Kidney (tissue), 14 donors: Measurements from ENCODE around the gene CDC37. TPM values are rescaled to one million over a fixed set of nuclear protein-coding genes. Genes with fewer than 3 reads are reported as not detected.
"Not testable (repeated sequence)": the region's sequence is repeated elsewhere in the genome, so short reads cannot be mapped to it uniquely, and the experiment has no call there.

Experiments used
- DNase-seq, 5 donors: peaks; one replicate each; pipeline ENCODE4 v3.0.0-alpha.2; 2013 to 2020
- FAIRE-seq: peaks from 2 replicates; lab custom pipeline; 2012; peaks lifted over from hg19 to GRCh38; lab: Jason Lieb, UNC
- H3K27ac ChIP-seq, 2 donors: one replicate each; pipeline ENCODE4 v1.7.0; 2013; ENCODE audit warnings: low read depth in 2 of 2, low read length in 2 of 2, inconsistent platforms in 1 of 2
- H3K27me3 ChIP-seq: one replicate; pipeline ENCODE4 v1.7.1; 2013; ENCODE audit warnings: low read length, inconsistent platforms; ENCODE audit not compliant: control insufficient read depth, insufficient read depth
- H3K36me3 ChIP-seq, 3 donors: one replicate each; pipeline versions ENCODE4 v1.7.0 to v1.7.1; 2013; ENCODE audit warnings: low read length in 3 of 3, control low read depth in 1 of 3, inconsistent platforms in 1 of 3; ENCODE audit not compliant: insufficient read depth in 3 of 3, control insufficient read depth in 2 of 3
- H3K4me1 ChIP-seq, 3 donors: one replicate each; pipeline versions ENCODE4 v1.7.0 to v1.7.1; 2013; ENCODE audit warnings: low read length in 3 of 3, inconsistent platforms in 1 of 3, low read depth in 1 of 3; ENCODE audit not compliant: control insufficient read depth in 2 of 3, insufficient read depth in 2 of 3
- H3K4me3 ChIP-seq, 3 donors: one replicate each; pipeline versions ENCODE4 v1.7.0 to v1.8.1; 2013; ENCODE audit warnings: low read length in 3 of 3, control low read depth in 1 of 3, inconsistent platforms in 1 of 3
- H3K9ac ChIP-seq, 3 donors: one replicate each; pipeline versions ENCODE4 v1.7.0 to v1.7.1; 2013; ENCODE audit warnings: low read length in 3 of 3, control low read depth in 1 of 3, inconsistent platforms in 1 of 3
- H3K9me3 ChIP-seq, 3 donors: one replicate each; pipeline versions ENCODE4 v1.7.0 to v1.7.1; 2013; ENCODE audit warnings: low read length in 3 of 3, control low read depth in 1 of 3, inconsistent platforms in 1 of 3; ENCODE audit not compliant: control insufficient read depth in 2 of 3, insufficient read depth in 1 of 3
- intact Hi-C: fragments of 100-400 bp; cut with DNase I; formaldehyde crosslinking; loops from one replicate; pipeline ENCODE4 v1.11.1; 2022
- polyA plus RNA-seq: library from polyadenylated mRNA; stranded (reverse); fragments of 350-450 nt; fragmentation: Illumina TruSeq; extraction: RNeasy Lipid Tissue Mini Kit (QIAGEN cat#74804); gene quantifications from one replicate; pipeline ENCODE4 v1.2.3, GENCODE V29; 2014; ENCODE audit warnings: low read depth, low replicate concordance; ENCODE audit not compliant: insufficient read depth
- total RNA-seq: library from RNA; stranded (reverse); fragmentation: NEBNext Ultra II Directional; extraction: Animal tissue kit (Norgen Biotek cat#: 25700); gene quantifications from one replicate; pipeline ENCODE4 v1.2.1, GENCODE V29; 2021
- TF ChIP-seq, protein P1 (sequence below): IDR thresholded peaks from 3 replicates; pipeline ENCODE4 v1.5.1; 2012; ENCODE audit warnings: mild to moderate bottlenecking, moderate library complexity, borderline replicate concordance; ENCODE audit not compliant: insufficient read depth; ENCODE audit errors: extremely low read depth
- donor health status: control.
- donor health status: control.
- donor health status: control.
- donor health status: control.
- donor health status: control.
- donor health status: DM: yes; HTN: yes; CAD: no.
- donor health status: Normal renal cell carcinoma (clear cell type).

CDC37 gene
- total and polyA plus RNA-seq, 2 donors from 2014 or later, result 139 to 149 TPM

DNA sequence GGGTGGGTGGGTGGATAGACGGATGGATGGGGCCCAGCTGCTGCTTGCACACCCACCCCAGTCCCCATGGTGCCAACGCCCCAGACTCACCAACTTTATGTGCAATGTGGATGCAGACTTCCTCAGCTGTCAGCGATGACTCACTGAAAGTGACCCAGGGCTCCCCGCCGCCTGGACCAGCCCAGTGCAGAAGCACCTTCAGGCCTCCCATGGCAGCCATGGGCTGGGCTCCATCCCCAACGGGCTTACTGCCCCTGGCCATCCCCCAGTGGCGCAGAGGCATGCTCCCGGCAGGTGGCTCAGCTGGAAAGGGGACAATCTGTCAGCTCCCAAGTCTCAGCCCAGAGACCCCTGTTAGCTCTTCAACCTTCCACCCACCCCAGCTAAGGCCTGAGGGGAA lies 25.2 kb downstream of the CDC37 start:
- Histone ChIP-seq H3K36me3 (peaks cover 0 to 2% (median 0%) of the 10 kb centered on the region in 3 donors), H3K4me1 (peaks cover 3 to 9% (median 5%) of the 10 kb centered on the region in 3 donors), H3K9ac (no peak overlapping the region), H3K27ac (no peak overlapping the region), H3K9me3 (no peaks in the 10 kb centered on the region), H3K27me3 (no peaks in the 10 kb centered on the region), H3K4me3 (no peak overlapping the region)
- FAIRE-seq (no peak), DNase-seq (no peak)
- TF ChIP-seq, protein P1, sequence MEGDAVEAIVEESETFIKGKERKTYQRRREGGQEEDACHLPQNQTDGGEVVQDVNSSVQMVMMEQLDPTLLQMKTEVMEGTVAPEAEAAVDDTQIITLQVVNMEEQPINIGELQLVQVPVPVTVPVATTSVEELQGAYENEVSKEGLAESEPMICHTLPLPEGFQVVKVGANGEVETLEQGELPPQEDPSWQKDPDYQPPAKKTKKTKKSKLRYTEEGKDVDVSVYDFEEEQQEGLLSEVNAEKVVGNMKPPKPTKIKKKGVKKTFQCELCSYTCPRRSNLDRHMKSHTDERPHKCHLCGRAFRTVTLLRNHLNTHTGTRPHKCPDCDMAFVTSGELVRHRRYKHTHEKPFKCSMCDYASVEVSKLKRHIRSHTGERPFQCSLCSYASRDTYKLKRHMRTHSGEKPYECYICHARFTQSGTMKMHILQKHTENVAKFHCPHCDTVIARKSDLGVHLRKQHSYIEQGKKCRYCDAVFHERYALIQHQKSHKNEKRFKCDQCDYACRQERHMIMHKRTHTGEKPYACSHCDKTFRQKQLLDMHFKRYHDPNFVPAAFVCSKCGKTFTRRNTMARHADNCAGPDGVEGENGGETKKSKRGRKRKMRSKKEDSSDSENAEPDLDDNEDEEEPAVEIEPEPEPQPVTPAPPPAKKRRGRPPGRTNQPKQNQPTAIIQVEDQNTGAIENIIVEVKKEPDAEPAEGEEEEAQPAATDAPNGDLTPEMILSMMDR, result no peak
- intact Hi-C loops, result no loop called here

DNA sequence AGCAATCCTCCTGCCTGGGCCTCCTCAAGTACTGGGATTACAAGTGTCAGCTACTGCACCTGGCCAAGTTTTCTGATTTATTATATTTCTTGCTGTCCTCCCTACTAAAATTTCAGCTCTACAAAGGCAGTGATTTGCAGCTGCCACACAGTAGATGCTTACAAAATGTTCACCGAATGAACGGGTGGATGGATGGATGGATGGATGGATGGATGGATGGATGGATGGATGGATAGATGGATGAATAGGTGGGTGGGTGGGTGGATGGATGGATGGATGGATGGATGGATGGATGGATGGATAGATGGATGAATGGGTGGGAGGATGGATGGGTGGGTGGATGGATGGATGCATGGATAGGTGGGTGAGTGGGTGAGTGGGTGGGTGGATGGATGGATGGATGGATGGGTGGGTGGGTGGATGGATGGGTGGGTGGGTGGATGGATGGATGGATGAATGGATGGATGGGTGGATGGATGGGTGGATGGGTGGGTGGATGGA lies 26.2 kb downstream of the CDC37 start:
- H3K9me3 ChIP-seq, intact Hi-C loops: not testable (repeated sequence)

DNA sequence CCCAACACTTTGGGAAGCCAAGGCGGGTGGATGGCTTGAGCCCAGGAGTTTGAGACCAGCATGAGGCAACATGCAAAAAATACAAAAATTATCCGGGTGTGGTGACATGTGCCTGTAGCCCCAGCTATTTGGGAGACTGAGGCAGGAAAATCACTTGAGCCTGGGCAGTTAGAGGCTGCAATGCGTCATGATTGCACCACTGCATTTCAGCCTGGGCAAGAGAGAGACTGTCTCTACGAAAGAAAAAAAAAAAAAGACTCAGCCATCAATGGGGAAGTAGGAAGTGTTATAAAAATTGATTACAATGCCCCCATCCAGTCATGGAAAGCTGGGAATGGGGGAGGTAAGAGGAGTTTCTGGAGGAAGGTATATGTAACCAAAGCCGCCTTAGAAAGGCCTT lies 28.4 kb downstream of the CDC37 start:
- Histone ChIP-seq H3K4me1 (peaks cover 3 to 5% (median 5%) of the 10 kb centered on the region in 3 donors), H3K27ac (no peak overlapping the region), H3K27me3 (no peaks in the 10 kb centered on the region), H3K9ac (no peak overlapping the region), H3K36me3 (peaks cover 0 to 2% (median 0%) of the 10 kb centered on the region in 3 donors), H3K4me3 (no peak overlapping the region), H3K9me3 (no peaks in the 10 kb centered on the region)
- FAIRE-seq (no peak), DNase-seq (no peak)
- intact Hi-C loops, result no loop called here
- TF ChIP-seq, protein P1, result no peak

More for the DNA sequence above, 26.2 kb downstream of the CDC37 start:
- not testable (repeated sequence) for FAIRE-seq, H3K4me1 ChIP-seq, H3K27me3 ChIP-seq, H3K4me3 ChIP-seq, DNase-seq, H3K36me3 ChIP-seq, H3K9ac ChIP-seq, H3K27ac ChIP-seq

DNA sequence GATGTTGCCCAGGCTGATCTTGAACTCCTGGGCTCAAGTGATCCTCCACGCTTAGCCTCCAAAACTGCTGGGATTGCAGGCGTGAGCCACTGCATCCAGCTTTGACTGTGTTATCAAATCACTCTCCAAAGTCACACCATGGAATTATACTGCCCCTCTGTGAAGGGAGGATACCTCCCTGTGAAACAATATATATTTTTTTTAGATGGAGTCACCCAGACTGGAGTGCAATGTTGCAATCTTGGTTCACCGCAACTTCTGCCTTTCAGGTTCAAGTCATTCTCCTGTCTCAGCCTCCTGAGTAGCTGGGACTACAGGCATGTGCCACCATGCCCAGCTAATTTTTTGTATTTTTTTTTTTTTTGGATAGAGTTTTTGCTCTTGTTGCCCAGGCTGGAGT lies 30.7 kb downstream of the CDC37 start:
- Histone ChIP-seq H3K36me3 (peaks cover 0 to 7% (median 0%) of the 10 kb centered on the region in 3 donors), H3K4me1 (no peaks in the 10 kb centered on the region), H3K9ac (no peak overlapping the region), H3K9me3 (no peaks in the 10 kb centered on the region), H3K4me3 (no peak overlapping the region), H3K27ac (no peak overlapping the region), H3K27me3 (no peaks in the 10 kb centered on the region)
- FAIRE-seq (no peak), DNase-seq (no peak)
- intact Hi-C loops, result no loop called here
- TF ChIP-seq, protein P1, result no peak
